ENCODE measurements around the gene MMP17.

The MMP17 gene

GRCh38 chr12:131856366-131857097 is 28.3 kb downstream of the MMP17 start:
- H3K36me3 ChIP-seq, result no peaks in the 10 kb centered on the region
- peaks cover 0 to 26% (median 14%) of the 10 kb centered on the region in 11 experiments; a peak in 15 of 22 replicates for H4K20me1 ChIP-seq
- no peak overlapping the region for H3K9ac ChIP-seq
- H3K27ac ChIP-seq, result no peak overlapping the region
- H3K4me3 ChIP-seq, result no peak overlapping the region
- H3K27me3 ChIP-seq, result peaks cover 0 to 29% (median 0%) of the 10 kb centered on the region in 11 experiments; a peak in 5 of 22 replicates
- no peak for TF ChIP-seq Cebpa-rat (IDR thresholded peaks at IDR 0.05)
- H3K9me3 ChIP-seq (replicated peaks in 1 of 11), result no peaks in the 10 kb centered on the region
- H3K4me1 ChIP-seq, result peaks cover 33 to 63% (median 53%) of the 10 kb centered on the region in 10 experiments
- no peak overlapping the region for H3K4me2 ChIP-seq

- no peaks in the 10 kb centered on the region for H3K36me3 ChIP-seq
- peaks cover 0 to 13% (median 0%) of the 10 kb centered on the region in 11 experiments; a peak in 5 of 22 replicates for H3K27me3 ChIP-seq
- peaks cover 0 to 9% (median 0%) of the 10 kb centered on the region in 11 experiments; a peak in 5 of 22 replicates for H4K20me1 ChIP-seq
- no peak overlapping the region for H3K9ac ChIP-seq
- H3K4me1 ChIP-seq, result peaks cover 29 to 61% (median 50%) of the 10 kb centered on the region in 10 experiments
- no peak overlapping the region for H3K27ac ChIP-seq
- no peaks in the 10 kb centered on the region for H3K9me3 ChIP-seq (replicated peaks in 1 of 11)
- H3K4me3 ChIP-seq, result no peak overlapping the region
- TF ChIP-seq Cebpa-rat (IDR thresholded peaks at IDR 0.05), result no peak
- H3K4me2 ChIP-seq, result no peak overlapping the region
These were observed 30.0 kb downstream of the MMP17 start for GRCh38 chr12:131857908-131858850.

- H3K4me3 ChIP-seq, result no peak overlapping the region
- H3K9ac ChIP-seq, result peak overlapping the region; percentile 9 to 59 (median 30); a peak in 14 of 22 replicates
- peak overlapping the region; percentile 45 to 80 (median 60); a peak in 21 of 22 replicates for H3K4me2 ChIP-seq
- H3K27ac ChIP-seq, result peak overlapping the region in 10 of 11 experiments; percentile 8 to 66 (median 45); a peak in 15 of 22 replicates
- H3K9me3 ChIP-seq (replicated peaks in 1 of 11), result no peaks in the 10 kb centered on the region
- H4K20me1 ChIP-seq, result no peaks in the 10 kb centered on the region
- peaks cover 0 to 3% (median 0%) of the 10 kb centered on the region in 11 experiments; a peak in 1 of 22 replicates for H3K27me3 ChIP-seq
- H3K36me3 ChIP-seq, result no peaks in the 10 kb centered on the region
- TF ChIP-seq Cebpa-rat (IDR thresholded peaks at IDR 0.05), result peak in 2 of 11 experiments; percentile 11 to 56; a peak in 2 of 22 replicates
- peaks cover 11 to 50% (median 37%) of the 10 kb centered on the region in 10 experiments for H3K4me1 ChIP-seq
These were observed 32.5 kb downstream of the MMP17 start for GRCh38 chr12:131860472-131861260.

GRCh38 chr12:131861261-131862083 is 33.3 kb downstream of the MMP17 start:
- Histone ChIP-seq H3K27me3 (no peaks in the 10 kb centered on the region), H3K9ac (peak overlapping the region in 7 of 11 experiments; percentile 9 to 45 (median 28); a peak in 6 of 22 replicates), H3K27ac (peak overlapping the region in 9 of 11 experiments; percentile 8 to 66 (median 45); a peak in 11 of 22 replicates), H3K4me2 (peak overlapping the region in 10 of 11 experiments; percentile 45 to 80 (median 66); a peak in 18 of 22 replicates), H3K9me3 (replicated peaks in 1 of 11) (no peaks in the 10 kb centered on the region), H3K4me1 (peaks cover 9 to 46% (median 36%) of the 10 kb centered on the region in 10 experiments), H3K4me3 (no peak overlapping the region), H3K36me3 (no peaks in the 10 kb centered on the region), H4K20me1 (no peaks in the 10 kb centered on the region)
- TF ChIP-seq Cebpa-rat (IDR thresholded peaks at IDR 0.05), result no peak

- Histone ChIP-seq H3K9ac (0 out of 22 replicates have a peak overlapping the region, but pooled peaks of 1 of the 11 experiments have one; percentile 18), H3K27ac (peak overlapping the region in 2 of 11 experiments; percentile 6 to 22; a peak in 1 of 22 replicates)
- no peak for TF ChIP-seq Cebpa-rat (IDR thresholded peaks at IDR 0.05)
These were observed 33.9 kb downstream of the MMP17 start for GRCh38 chr12:131862084-131862441.

GRCh38 chr12:131862600-131862993 is 34.4 kb downstream of the MMP17 start:
- no peak for TF ChIP-seq Cebpa-rat (IDR thresholded peaks at IDR 0.05)
- no peaks in the 10 kb centered on the region for H4K20me1 ChIP-seq
- H3K9ac ChIP-seq, result peak overlapping the region in 1 of 11 experiments; percentile 18; a peak in 1 of 22 replicates
- peak overlapping the region in 8 of 11 experiments; percentile 18 to 79 (median 44); a peak in 14 of 22 replicates for H3K4me2 ChIP-seq
- no peak overlapping the region for H3K4me3 ChIP-seq
- no peaks in the 10 kb centered on the region for H3K27me3 ChIP-seq
- H3K36me3 ChIP-seq, result no peaks in the 10 kb centered on the region
- H3K9me3 ChIP-seq (replicated peaks in 1 of 11), result no peaks in the 10 kb centered on the region
- H3K27ac ChIP-seq, result peak overlapping the region in 2 of 11 experiments; percentile 13 to 22; a peak in 5 of 22 replicates
- H3K4me1 ChIP-seq, result peaks cover 9 to 46% (median 36%) of the 10 kb centered on the region in 10 experiments

More at GRCh38 chr12:131862084-131862441, 33.9 kb downstream of the MMP17 start:
- H3K4me2 ChIP-seq, result peak overlapping the region in 2 of 11 experiments; percentile 46 to 79; a peak in 3 of 22 replicates
- no peaks in the 10 kb centered on the region for H3K36me3 ChIP-seq
- H3K4me1 ChIP-seq, result peaks cover 9 to 46% (median 36%) of the 10 kb centered on the region in 10 experiments
- H3K9me3 ChIP-seq (replicated peaks in 1 of 11), result no peaks in the 10 kb centered on the region
- no peaks in the 10 kb centered on the region for H4K20me1 ChIP-seq
- no peaks in the 10 kb centered on the region for H3K27me3 ChIP-seq
- no peak overlapping the region for H3K4me3 ChIP-seq

GRCh38 chr12:131862994-131863710 is 35.0 kb downstream of the MMP17 start:
- H3K4me1 ChIP-seq, result peaks cover 9 to 51% (median 36%) of the 10 kb centered on the region in 10 experiments
- peak overlapping the region in 4 of 11 experiments; percentile 27 to 47 (median 30); a peak in 4 of 22 replicates for H3K9ac ChIP-seq
- H3K4me3 ChIP-seq, result no peak overlapping the region
- TF ChIP-seq Cebpa-rat (IDR thresholded peaks at IDR 0.05), result peak in 4 of 11 experiments; percentile 20 to 69 (median 34); a peak in 4 of 22 replicates
- H3K36me3 ChIP-seq, result no peaks in the 10 kb centered on the region
- peak overlapping the region; percentile 8 to 79 (median 51); a peak in 16 of 22 replicates for H3K4me2 ChIP-seq
- H4K20me1 ChIP-seq, result no peaks in the 10 kb centered on the region
- no peaks in the 10 kb centered on the region for H3K9me3 ChIP-seq (replicated peaks in 1 of 11)
- H3K27me3 ChIP-seq, result no peaks in the 10 kb centered on the region
- peak overlapping the region in 5 of 11 experiments; percentile 13 to 44 (median 29); a peak in 6 of 22 replicates for H3K27ac ChIP-seq
